Measurements from ENCODE around the gene HSBP1. TPM values are rescaled to one million over a fixed set of nuclear protein-coding genes. Genes with fewer than 3 reads are reported as not detected.
A peak's percentile ranks its signal among the peaks of the same experiment; 100 is the strongest.

The HSBP1 gene
- total RNA-seq, 1 experiment from 2014 or later = 230 TPM

DNA sequence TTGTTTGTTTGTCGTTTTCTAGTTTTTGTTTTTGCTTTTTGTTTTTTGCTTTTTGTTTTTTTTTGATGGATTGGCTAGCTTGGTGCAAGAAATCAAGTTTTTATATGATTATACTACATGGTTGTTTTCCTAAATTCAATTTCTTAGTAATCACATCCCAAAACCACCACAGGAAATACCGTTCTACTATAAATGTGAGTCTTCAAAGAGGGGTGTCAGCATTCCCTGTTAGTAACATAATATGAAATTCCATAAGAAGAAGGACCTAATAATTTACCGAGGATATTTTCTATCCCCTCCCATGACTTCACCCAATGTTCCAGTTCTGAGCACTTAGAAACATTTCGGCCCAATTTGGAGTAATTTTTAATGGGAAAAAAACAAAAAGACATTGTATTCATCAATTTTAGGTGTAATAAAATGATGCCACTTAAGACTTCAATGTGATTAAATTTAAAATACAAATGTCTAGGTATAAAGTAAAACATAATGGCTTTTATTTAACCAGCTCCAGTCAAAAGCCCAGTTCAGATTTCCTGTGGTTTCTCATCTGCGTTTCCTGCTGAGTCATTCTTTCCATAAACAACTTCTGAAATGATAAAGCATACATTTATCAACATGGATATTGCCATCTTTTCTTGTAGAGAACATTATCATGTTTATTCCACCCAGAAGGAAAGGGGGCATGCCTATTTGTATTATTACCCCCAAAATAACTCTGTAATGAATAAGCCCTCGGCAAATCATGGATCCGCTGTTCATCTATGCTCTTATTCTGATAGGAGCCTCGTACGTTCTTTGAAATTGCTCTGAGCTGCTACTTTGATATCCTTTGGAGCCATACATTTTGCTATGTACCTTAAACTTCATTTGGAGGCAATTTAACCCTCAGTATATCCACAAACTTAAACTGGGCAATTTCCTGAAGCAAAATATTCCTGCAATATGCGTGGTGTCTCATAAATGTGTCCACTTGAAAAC is 28.1 kb downstream of the HSBP1 start:
- no peak overlapping the region for H3K9ac ChIP-seq (ENCODE audit: extremely low read depth, insufficient read length, low read length)
- Mint-ChIP-seq H3K9me3 (peaks cover 13 to 19% of the 10 kb centered on the region in 2 experiments), H3K36me3 (ENCODE audit: insufficient read depth in 1 of 3, low read depth in 3 of 3) (peaks cover 8 to 11% (median 10%) of the 10 kb centered on the region in 3 experiments), H3K27ac (peak overlapping the region; percentile 61 to 80 (median 76); a peak in 3 of 7 replicates), H3K4me1 (peaks cover 64 to 65% of the 10 kb centered on the region in 2 experiments), H3K27me3 (ENCODE audit: low read depth) (no peaks in the 10 kb centered on the region), H3K4me3 (no peak overlapping the region)
- H2AFZ ChIP-seq (ENCODE audit: low read length) = no peak overlapping the region
- no peak overlapping the region for H4K8ac ChIP-seq (replicated peaks; ENCODE audit: insufficient read length, low read depth, low read length)
- no peak overlapping the region for H2AK5ac ChIP-seq (ENCODE audit: insufficient read length, low read length)
- no peak for DNase-seq
- H3K4ac ChIP-seq (ENCODE audit: low read depth, low read length) = no peak overlapping the region
- H3K23me2 ChIP-seq (ENCODE audit: insufficient read length, low read depth, low read length, poor library complexity, severe bottlenecking) = no peaks in the 10 kb centered on the region
- peaks cover 5% of the 10 kb centered on the region for H3K4me1 ChIP-seq (ENCODE audit: insufficient read depth, low read length)
- no peak overlapping the region for H3K14ac ChIP-seq (ENCODE audit: insufficient read depth, low read length)
- H3K79me2 ChIP-seq (ENCODE audit: insufficient read depth, low read length) = no peaks in the 10 kb centered on the region
- H2BK5ac ChIP-seq (ENCODE audit: insufficient read length, low read length) = no peak overlapping the region
- no peak overlapping the region for H3K27ac ChIP-seq (ENCODE audit: insufficient read length, low read depth, low read length)
- no peak overlapping the region for H3K56ac ChIP-seq (ENCODE audit: insufficient read length, low read depth, low read length)
- H3K79me1 ChIP-seq (ENCODE audit: insufficient read depth, low read depth, low read length, poor library complexity, severe bottlenecking) = no peaks in the 10 kb centered on the region
- H2BK12ac ChIP-seq (ENCODE audit: insufficient read length, low read depth, low read length) = no peak overlapping the region
- no peak overlapping the region for H2BK120ac ChIP-seq (ENCODE audit: low read depth, low read length, poor library complexity, severe bottlenecking)
- no peak overlapping the region for H2BK15ac ChIP-seq (ENCODE audit: low read depth, low read length)
- H3K9me3 ChIP-seq (ENCODE audit: control insufficient read depth, low read depth, low read length) = peaks cover 10% of the 10 kb centered on the region
- H4K20me1 ChIP-seq (ENCODE audit: control insufficient read depth, insufficient read depth, insufficient read length) = no peaks in the 10 kb centered on the region
- H3K23ac ChIP-seq (ENCODE audit: insufficient read length, low read depth, low read length) = no peak overlapping the region
- WGBS (ENCODE audit: extremely low coverage, insufficient read length, low lambda C conversion rate) = no CpG with 5 or more reads among the region's 10 CpGs
- H3K27me3 ChIP-seq (ENCODE audit: insufficient read depth, low read length) = no peaks in the 10 kb centered on the region
- H4K91ac ChIP-seq (ENCODE audit: insufficient read length, low read depth, low read length) = no peak overlapping the region
- H3K4me2 ChIP-seq (ENCODE audit: insufficient read depth, insufficient read length, low read length) = no peak overlapping the region
- H3K18ac ChIP-seq (ENCODE audit: insufficient read length, low read depth, low read length) = no peak overlapping the region
- H4K5ac ChIP-seq (ENCODE audit: insufficient read length, low read depth, low read length) = no peak overlapping the region
- no peak overlapping the region for H3T11ph ChIP-seq (ENCODE audit: low read length)
- TF ChIP-seq, protein P1, sequence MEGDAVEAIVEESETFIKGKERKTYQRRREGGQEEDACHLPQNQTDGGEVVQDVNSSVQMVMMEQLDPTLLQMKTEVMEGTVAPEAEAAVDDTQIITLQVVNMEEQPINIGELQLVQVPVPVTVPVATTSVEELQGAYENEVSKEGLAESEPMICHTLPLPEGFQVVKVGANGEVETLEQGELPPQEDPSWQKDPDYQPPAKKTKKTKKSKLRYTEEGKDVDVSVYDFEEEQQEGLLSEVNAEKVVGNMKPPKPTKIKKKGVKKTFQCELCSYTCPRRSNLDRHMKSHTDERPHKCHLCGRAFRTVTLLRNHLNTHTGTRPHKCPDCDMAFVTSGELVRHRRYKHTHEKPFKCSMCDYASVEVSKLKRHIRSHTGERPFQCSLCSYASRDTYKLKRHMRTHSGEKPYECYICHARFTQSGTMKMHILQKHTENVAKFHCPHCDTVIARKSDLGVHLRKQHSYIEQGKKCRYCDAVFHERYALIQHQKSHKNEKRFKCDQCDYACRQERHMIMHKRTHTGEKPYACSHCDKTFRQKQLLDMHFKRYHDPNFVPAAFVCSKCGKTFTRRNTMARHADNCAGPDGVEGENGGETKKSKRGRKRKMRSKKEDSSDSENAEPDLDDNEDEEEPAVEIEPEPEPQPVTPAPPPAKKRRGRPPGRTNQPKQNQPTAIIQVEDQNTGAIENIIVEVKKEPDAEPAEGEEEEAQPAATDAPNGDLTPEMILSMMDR (conservative IDR thresholded peaks at IDR 0.05) = no peak
- H2BK20ac ChIP-seq (ENCODE audit: low read depth, low read length, poor library complexity, severe bottlenecking) = no peak overlapping the region
